Measurements from ENCODE around the gene NGFR. TPM values are rescaled to one million over a fixed set of nuclear protein-coding genes. Genes with fewer than 3 reads are reported as not detected.

NGFR gene
- total and polyA plus RNA-seq, 2 donors (not counting 1 experiment from before 2014, with no cell fraction given): 0.31 to 1.6 TPM

DNA sequence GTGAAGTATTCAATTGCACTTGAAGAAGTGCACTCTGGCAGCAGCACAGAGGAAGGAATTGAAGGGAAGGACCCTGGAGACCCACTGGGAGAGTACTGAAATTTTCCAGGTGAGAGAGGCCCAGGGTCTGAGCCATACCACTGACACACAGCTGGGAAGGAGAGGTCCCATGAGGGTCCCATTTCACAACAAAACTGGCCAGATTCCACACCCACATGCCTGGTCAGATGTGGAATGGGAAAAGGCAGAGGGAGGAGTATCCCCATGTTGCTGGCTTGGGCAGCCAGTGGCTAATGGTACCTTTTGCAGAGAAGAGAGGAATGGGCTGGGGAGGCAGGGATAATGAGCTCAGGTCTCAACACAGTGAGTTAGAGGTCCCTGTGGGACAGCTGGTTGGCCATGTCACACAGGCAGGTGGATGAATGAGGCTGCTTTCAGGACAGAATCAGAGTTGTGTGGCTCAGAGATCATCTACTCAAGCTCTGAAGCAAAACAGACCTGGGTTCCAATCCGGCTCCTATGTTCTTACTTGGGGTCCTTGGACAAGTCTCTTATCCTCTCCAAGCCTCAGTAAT is 26.2 kb upstream of the NGFR start:
- ATAC-seq (ENCODE audit: low read depth) (no peak), DNase-seq (no peak)
- WGBS (ENCODE audit: insufficient coverage): no CpG with 5 or more reads among the region's 1 CpG
- peaks cover 3% of the 10 kb centered on the region for H3K9me3 Mint-ChIP-seq (ENCODE audit: insufficient read depth)
- TF ChIP-seq, protein P1, sequence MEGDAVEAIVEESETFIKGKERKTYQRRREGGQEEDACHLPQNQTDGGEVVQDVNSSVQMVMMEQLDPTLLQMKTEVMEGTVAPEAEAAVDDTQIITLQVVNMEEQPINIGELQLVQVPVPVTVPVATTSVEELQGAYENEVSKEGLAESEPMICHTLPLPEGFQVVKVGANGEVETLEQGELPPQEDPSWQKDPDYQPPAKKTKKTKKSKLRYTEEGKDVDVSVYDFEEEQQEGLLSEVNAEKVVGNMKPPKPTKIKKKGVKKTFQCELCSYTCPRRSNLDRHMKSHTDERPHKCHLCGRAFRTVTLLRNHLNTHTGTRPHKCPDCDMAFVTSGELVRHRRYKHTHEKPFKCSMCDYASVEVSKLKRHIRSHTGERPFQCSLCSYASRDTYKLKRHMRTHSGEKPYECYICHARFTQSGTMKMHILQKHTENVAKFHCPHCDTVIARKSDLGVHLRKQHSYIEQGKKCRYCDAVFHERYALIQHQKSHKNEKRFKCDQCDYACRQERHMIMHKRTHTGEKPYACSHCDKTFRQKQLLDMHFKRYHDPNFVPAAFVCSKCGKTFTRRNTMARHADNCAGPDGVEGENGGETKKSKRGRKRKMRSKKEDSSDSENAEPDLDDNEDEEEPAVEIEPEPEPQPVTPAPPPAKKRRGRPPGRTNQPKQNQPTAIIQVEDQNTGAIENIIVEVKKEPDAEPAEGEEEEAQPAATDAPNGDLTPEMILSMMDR (IDR thresholded peaks at IDR 0.05): no peak
- no peak for TF ChIP-seq EZH2 (IDR thresholded peaks at IDR 0.05; ENCODE audit: borderline replicate concordance, insufficient read depth, low read depth, low read length, poor library complexity, severe bottlenecking)
- Histone ChIP-seq H3K79me2 (ENCODE audit: control insufficient read depth, insufficient read depth, low read length) (no peaks in the 10 kb centered on the region), H3K9ac (ENCODE audit: low read length) (no peak overlapping the region), H3K9me3 (ENCODE audit: control extremely low read depth in 1 of 3, control insufficient read depth in 2 of 3, insufficient read depth in 1 of 3, low read length in 2 of 3) (peaks cover 0 to 11% (median 1%) of the 10 kb centered on the region in 3 donors), H3K27me3 (replicated peaks in 1 of 4; ENCODE audit: control extremely low read depth in 1 of 4, control insufficient read depth in 3 of 4, insufficient read depth in 4 of 4, low read length in 3 of 4) (peaks cover 0 to 70% (median 23%) of the 10 kb centered on the region in 4 experiments), H3K27ac (ENCODE audit: low read length in 2 of 2) (no peak overlapping the region), H3K4me3 (ENCODE audit: control extremely low read depth in 1 of 5, extremely low read depth in 1 of 5, insufficient read depth in 1 of 5, low read depth in 2 of 5, low read length in 4 of 5) (no peak overlapping the region), H4K20me1 (ENCODE audit: control insufficient read depth, insufficient read depth, low read length, poor library complexity, severe bottlenecking) (no peaks in the 10 kb centered on the region), H3K4me1 (ENCODE audit: control insufficient read depth in 2 of 2, insufficient read depth in 2 of 2, low read length in 2 of 2) (peaks cover 9 to 10% of the 10 kb centered on the region in 2 donors), H2AFZ (ENCODE audit: insufficient read depth, low read depth, low read length, poor library complexity, severe bottlenecking) (no peak overlapping the region), H3K4me2 (replicated peaks; ENCODE audit: low read depth, low read length, poor library complexity, severe bottlenecking) (no peak overlapping the region), H3K36me3 (replicated peaks in 1 of 2; ENCODE audit: control extremely low read depth in 1 of 2, control insufficient read depth in 1 of 2, extremely low read depth in 1 of 2, insufficient read depth in 2 of 2, low read length in 1 of 2) (no peaks in the 10 kb centered on the region)
- H3K27ac Mint-ChIP-seq: no peak overlapping the region
- ChIA-PET CTCF (interaction anchor here (1.0 kb wide), 1 partner anchor 13 kb away, joined by 3 read pairs; no protein-coding TSS in a partner anchor), POLR2A (no interaction called here)
- peaks cover 4% of the 10 kb centered on the region for H3K4me1 Mint-ChIP-seq
- peaks cover 75% of the 10 kb centered on the region for H3K27me3 Mint-ChIP-seq
- intact Hi-C loops (cut with micrococcal nuclease): no loop called here
- H3K4me3 Mint-ChIP-seq: no peak overlapping the region
